HG03103 (cell line): Measurements from ENCODE around the gene SYMPK.
"Not testable (repeated sequence)": the region's sequence is repeated elsewhere in the genome, so short reads cannot be mapped to it uniquely, and the experiment has no call there.

ENCODE experiments used
- ATAC-seq: cut with Tn5 transposase; IDR thresholded peaks from one replicate; pipeline ENCODE4 v1.9.1; 2021; ENCODE audit warnings: low read depth; ENCODE audit not compliant: unreplicated experiment

The SYMPK gene

GRCh38 chr19:45870798-45871197 lies 7.9 kb upstream of the SYMPK start:
- ATAC-seq = no peak

GRCh38 chr19:45867241-45867640 lies 4.3 kb upstream of the SYMPK start:
- not testable (repeated sequence) for ATAC-seq

DNA sequence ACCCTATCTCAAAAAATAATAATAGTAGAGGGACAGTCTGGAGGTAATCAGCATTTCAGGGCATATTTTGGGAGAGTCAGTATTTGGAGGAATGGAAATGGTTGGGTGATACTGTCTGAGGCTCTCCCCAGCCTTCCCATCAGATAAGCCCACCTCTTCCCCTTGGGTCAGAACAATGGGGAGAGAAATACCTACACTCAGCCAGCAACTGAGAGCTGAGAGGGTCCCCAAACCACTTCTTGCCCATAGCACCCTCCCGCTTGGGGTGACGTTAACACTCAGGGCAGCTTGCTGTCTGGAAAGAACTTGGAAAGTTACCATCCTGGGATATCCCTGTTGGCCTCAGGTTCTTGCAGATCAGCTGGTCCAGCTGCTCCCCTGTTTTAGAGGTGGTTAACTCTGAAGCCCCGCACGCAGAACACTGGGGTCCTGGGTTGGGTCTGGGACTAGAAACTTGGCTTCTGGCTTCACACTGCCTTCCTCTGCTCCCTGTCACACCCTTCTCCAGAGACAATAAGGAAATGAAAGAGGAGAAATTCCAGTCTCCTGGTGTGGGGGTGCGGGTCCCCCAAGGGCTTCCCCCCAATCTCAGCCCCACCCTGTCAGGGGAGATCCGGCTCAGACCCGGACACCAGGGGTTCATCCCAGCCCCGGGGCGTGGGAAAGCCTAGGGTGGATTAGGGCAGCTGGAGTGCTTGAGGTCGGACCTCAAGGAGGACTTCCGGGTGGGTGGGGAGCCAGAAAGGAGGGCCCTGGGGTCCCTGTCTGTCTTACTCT lies 3.6 kb upstream of the SYMPK start:
- no peak for ATAC-seq

- no peak for ATAC-seq
These were observed 2.5 kb upstream of the SYMPK start for GRCh38 chr19:45865269-45865948.

GRCh38 chr19:45864629-45865082 lies 1.7 kb upstream of the SYMPK start:
- ATAC-seq = no peak

- ATAC-seq = no peak
These were observed 1.1 kb upstream of the SYMPK start, which contains the start of gene FOXA3 for GRCh38 chr19:45863840-45864628. TSS of gene FOXA3 (plus strand) at chr19:45864326. CDS start at chr19:45864457, 131 bp downstream.

DNA sequence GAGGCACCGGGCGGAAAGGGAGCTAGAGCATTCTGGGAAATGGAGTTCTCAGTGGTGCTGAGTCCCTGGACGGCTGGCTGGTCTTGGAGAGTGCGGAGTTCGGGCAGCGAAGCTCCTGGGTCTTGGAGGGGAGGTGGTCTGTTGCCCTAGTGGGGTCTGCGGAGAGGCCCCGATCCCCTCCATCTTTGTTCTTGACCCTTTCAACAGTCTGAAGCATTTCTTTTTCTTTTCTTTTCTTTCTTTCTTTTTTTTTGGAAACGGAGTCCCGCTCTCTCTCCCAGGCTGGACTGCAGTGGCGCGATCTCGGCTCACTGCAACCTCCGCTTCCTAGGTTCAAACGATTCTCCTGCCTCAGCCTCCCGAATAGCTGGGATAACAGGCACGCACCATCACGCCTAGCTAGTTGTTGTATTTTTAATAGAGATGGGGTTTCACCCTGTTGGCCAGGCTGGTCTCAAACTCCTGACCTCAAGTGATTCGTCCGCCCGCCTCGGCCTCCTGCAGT lies 440 bp upstream of the SYMPK start:
- ATAC-seq = no peak

GRCh38 chr19:45862271-45862563 lies 730 bp downstream of the SYMPK start:
- ATAC-seq = no peak

- ATAC-seq = no peak
These were observed 2.3 kb downstream of the SYMPK start for GRCh38 chr19:45860359-45861259.

- no peak for ATAC-seq
These were observed 8.7 kb downstream of the SYMPK start for GRCh38 chr19:45854167-45854778.

DNA sequence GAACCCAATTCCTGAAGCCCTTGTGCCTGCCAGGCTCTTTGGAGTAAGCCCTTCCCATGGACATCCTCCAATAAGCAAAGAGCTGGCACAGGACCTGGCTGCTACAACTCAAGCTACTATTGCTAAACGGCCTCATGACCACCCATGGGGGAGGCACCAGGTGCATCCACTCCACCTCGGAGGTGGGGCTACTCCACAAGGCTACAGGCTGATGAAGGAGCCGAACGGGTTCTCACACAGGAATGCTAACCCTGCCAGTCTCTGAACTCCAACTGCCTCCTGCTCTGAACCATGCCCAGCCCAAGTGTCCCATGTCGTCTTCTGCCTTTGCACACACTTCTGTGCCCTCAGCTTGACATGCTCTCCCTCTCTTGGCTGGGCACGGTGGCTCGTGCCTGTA lies 10.0 kb downstream of the SYMPK start:
- ATAC-seq = no peak

- ATAC-seq = no peak
These were observed 10.7 kb downstream of the SYMPK start for GRCh38 chr19:45852145-45852750.

- no peak for ATAC-seq
These were observed 14.0 kb downstream of the SYMPK start for GRCh38 chr19:45848922-45849321.

GRCh38 chr19:45847663-45848062 lies 15.3 kb downstream of the SYMPK start:
- ATAC-seq = no peak

- no peak for ATAC-seq
These were observed 20.7 kb downstream of the SYMPK start for GRCh38 chr19:45842198-45842597.

DNA sequence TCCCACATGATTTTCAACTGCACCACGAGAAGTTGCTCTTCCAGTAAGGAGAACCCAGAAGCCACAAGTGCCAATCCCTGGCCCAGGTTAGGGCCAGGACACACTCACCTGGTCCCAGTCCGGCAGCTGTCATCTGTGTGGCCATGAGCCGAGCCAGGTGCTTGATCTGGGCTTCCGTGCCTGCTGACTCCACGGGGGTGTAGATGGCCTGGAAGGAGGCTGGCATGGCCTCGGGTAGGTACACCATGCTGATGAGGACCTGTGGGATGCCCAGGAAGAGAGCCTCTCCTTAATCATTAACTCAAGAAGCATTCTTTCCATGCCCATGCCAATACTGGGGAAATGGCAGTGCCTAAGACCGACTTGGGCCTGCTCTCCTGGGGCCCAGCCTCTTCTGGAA lies 28.0 kb downstream of the SYMPK start:
- no peak for ATAC-seq

- ATAC-seq = no peak
These were observed 34.0 kb downstream of the SYMPK start for GRCh38 chr19:45828945-45829344.

- no peak for ATAC-seq
These were observed 34.4 kb downstream of the SYMPK start for GRCh38 chr19:45828523-45828922.

DNA sequence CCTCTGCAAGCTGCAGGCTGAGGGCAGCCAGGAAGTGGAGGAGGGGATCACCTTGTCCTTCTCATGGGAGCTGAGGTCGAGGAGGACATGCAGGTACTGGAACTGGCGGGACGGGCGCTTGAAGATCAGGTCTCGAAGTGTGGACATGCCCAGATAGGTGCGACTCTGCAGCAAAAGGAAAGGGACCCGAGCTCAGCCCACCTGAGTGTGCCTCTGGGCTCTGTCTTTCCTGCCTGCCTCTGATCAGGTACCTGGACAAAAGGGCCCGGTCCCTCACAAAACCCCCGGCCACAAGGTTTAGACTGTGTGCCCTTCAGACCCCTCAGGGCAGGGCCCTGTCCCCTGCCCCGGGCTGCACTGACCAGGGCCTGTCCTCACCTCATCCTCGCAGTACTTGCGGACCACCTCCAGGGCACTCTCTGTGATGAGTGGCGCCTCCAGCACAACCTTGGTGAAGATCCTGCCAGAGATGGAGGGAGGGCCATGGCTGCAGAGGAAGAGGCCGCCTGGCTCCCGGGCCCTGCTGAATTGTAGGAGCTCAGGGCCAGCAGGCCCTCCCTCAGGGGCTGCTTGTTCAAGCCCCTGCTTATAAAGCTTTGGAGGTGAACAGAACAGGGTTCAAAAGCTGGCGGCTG lies 35.4 kb downstream of the SYMPK start:
- ATAC-seq = no peak
